ENCODE results near the gene CLASP1.
A peak's percentile ranks its signal among the peaks of the same experiment; 100 is the strongest.
"Not testable (repeated sequence)": the region's sequence is repeated elsewhere in the genome, so short reads cannot be mapped to it uniquely, and the experiment has no call there.

CLASP1 gene

GRCh38 chr2:121694398-121695170, 45.3 kb upstream of the CLASP1 start:
- no peak for DNase-seq (ENCODE audit: low read depth, low spot score)
- TF ChIP-seq, protein P1, sequence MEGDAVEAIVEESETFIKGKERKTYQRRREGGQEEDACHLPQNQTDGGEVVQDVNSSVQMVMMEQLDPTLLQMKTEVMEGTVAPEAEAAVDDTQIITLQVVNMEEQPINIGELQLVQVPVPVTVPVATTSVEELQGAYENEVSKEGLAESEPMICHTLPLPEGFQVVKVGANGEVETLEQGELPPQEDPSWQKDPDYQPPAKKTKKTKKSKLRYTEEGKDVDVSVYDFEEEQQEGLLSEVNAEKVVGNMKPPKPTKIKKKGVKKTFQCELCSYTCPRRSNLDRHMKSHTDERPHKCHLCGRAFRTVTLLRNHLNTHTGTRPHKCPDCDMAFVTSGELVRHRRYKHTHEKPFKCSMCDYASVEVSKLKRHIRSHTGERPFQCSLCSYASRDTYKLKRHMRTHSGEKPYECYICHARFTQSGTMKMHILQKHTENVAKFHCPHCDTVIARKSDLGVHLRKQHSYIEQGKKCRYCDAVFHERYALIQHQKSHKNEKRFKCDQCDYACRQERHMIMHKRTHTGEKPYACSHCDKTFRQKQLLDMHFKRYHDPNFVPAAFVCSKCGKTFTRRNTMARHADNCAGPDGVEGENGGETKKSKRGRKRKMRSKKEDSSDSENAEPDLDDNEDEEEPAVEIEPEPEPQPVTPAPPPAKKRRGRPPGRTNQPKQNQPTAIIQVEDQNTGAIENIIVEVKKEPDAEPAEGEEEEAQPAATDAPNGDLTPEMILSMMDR (IDR thresholded peaks at IDR 0.05; ENCODE audit: insufficient read depth, low read length, missing control alignments): no peak
- ChIA-PET POLR2A (interaction anchor here (0.7 kb wide), 1 partner anchor 9 kb away, joined by 3 read pairs; no protein-coding TSS in a partner anchor), CTCF (no interaction called here)
- H3K4me3 ChIP-seq (ENCODE audit: low read depth, low read length): no peak overlapping the region

- DNase-seq (ENCODE audit: low read depth, low spot score); H3K4me3 ChIP-seq (ENCODE audit: low read depth, low read length); POLR2A ChIA-PET: not testable (repeated sequence)
- CTCF ChIA-PET: interaction anchor here (1.9 kb wide), 1 partner anchor 9 kb away, joined by 9 read pairs; no protein-coding TSS in a partner anchor
Measured at GRCh38 chr2:121690572-121690971, 41.3 kb upstream of the CLASP1 start.

- no peak overlapping the region for H3K4me3 ChIP-seq (ENCODE audit: low read depth, low read length)
- ChIA-PET POLR2A (no interaction called here), CTCF (interaction anchor here (0.8 to 1.9 kb wide), 5 partner anchors 9 to 94 kb away, joined by 3 to 9 read pairs (median 3); no protein-coding TSS in a partner anchor)
- DNase-seq (ENCODE audit: low read depth, low spot score): no peak
- TF ChIP-seq, protein P1 (IDR thresholded peaks at IDR 0.05; ENCODE audit: insufficient read depth, low read length, missing control alignments): no peak
Measured at GRCh38 chr2:121690095-121690494, 40.8 kb upstream of the CLASP1 start.

DNA sequence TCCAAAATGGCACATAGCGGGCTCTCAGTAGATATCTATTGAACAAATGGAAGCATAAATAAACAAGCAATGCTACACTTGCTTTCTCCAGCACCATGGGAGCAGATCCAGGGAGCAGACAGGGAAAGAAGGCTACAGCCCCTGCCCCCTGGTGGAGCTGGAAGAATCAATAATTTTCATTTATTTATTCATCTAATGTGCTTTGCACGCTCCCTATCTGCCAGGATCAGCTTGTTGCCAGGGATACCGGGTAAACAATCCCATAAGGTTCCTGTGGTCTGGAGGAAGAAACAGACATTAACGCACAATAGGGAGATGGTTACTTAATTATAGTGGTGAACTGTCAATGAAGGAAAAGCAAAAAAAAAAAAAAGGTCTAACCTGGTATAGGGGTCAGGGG, 40.1 kb upstream of the CLASP1 start:
- no peak for DNase-seq (ENCODE audit: low read depth, low spot score)
- CTCF ChIA-PET: interaction anchor here (0.8 to 1.9 kb wide), 5 partner anchors 10 to 93 kb away, joined by 3 to 9 read pairs (median 3); no protein-coding TSS in a partner anchor
- POLR2A ChIA-PET: interaction anchor here (0.7 kb wide), 1 partner anchor 40 kb away, joined by 3 read pairs; no protein-coding TSS in a partner anchor
- H3K4me3 ChIP-seq (ENCODE audit: low read depth, low read length): no peak overlapping the region
- TF ChIP-seq, protein P1 (IDR thresholded peaks at IDR 0.05; ENCODE audit: insufficient read depth, low read length, missing control alignments): peak; percentile 36

GRCh38 chr2:121688820-121689219, 39.6 kb upstream of the CLASP1 start:
- no peak for DNase-seq (ENCODE audit: low read depth, low spot score)
- no peak overlapping the region for H3K4me3 ChIP-seq (ENCODE audit: low read depth, low read length)
- POLR2A ChIA-PET: no interaction called here
- TF ChIP-seq, protein P1 (IDR thresholded peaks at IDR 0.05; ENCODE audit: insufficient read depth, low read length, missing control alignments): no peak
- CTCF ChIA-PET: interaction anchor here (1.4 to 1.9 kb wide), 3 partner anchors 10 to 22 kb away, joined by 3 to 9 read pairs (median 6); no protein-coding TSS in a partner anchor

DNA sequence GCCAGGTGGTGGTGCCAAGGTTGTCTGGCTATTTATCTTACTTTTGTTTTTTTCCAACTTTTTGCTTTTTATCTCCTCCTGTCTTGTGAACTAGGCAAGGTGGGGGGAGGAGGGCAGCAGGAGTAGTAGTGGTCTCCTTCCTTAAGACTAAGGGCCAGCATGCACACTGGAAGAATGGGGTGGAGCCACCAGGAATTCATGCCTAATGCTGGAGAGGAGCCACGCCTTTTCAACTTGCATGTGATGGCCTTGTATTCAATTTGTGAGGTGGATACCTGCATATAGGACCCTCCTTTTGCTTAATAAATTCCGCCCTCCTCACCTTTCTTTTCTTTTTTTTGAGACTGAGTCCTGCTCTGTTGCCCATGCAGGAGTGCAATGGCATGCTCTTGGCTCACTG, 37.6 kb upstream of the CLASP1 start:
- TF ChIP-seq, protein P1 (IDR thresholded peaks at IDR 0.05; ENCODE audit: insufficient read depth, low read length, missing control alignments): no peak
- no peak overlapping the region for H3K4me3 ChIP-seq (ENCODE audit: low read depth, low read length)
- ChIA-PET CTCF (no interaction called here), POLR2A (no interaction called here)
- DNase-seq (ENCODE audit: low read depth, low spot score): no peak
